H1 (cell line): ENCODE results near the gene ANXA4. TPM values are rescaled to one million over a fixed set of nuclear protein-coding genes. Genes with fewer than 3 reads are reported as not detected.
A peak's percentile ranks its signal among the peaks of the same experiment; 100 is the strongest.

ENCODE experiments used
- CTCF ChIA-PET: fragments of 300-600 bp; sonication (Branson Sonifier 250); formaldehyde crosslinking; loops from one replicate; lab custom pipeline; 2021; ENCODE audit not compliant: partially characterized antibody; lab: Charles Lee
- POLR2A ChIA-PET: fragments of 300-600 bp; sonication (Branson Sonifier 250); formaldehyde crosslinking; loops from one replicate; lab custom pipeline; 2021; ENCODE audit warnings: inconsistent platforms; ENCODE audit not compliant: partially characterized antibody; lab: Charles Lee
- DNase-seq, 2 experiments: peaks; one replicate each; pipeline versions ENCODE4 v3.0.0 to v3.0.0-alpha.2; 2010 to 2022; ENCODE audit warnings: low spot score in 2 of 2, low read depth in 1 of 2, mixed read lengths in 1 of 2
- FAIRE-seq: peaks from 2 replicates; lab custom pipeline; 2011; peaks lifted over from hg19 to GRCh38; lab: Jason Lieb, UNC
- H2AFZ ChIP-seq: 2 replicates; pipeline ENCODE4 v1.8.1; 2012; ENCODE audit warnings: low read length, inconsistent platforms
- H2AK5ac ChIP-seq: 2 replicates; pipeline ENCODE4 v1.6.1; 2013; ENCODE audit warnings: low read depth, low read length
- H2BK120ac ChIP-seq: replicated peaks from 2 replicates; pipeline ENCODE3; 2013; ENCODE audit warnings: low read depth, low read length, inconsistent platforms
- H2BK12ac ChIP-seq: 2 replicates; pipeline ENCODE4 v1.6.1; 2013; ENCODE audit warnings: low read depth, low read length
- H2BK15ac ChIP-seq: 2 replicates; pipeline ENCODE4 v1.6.1; 2013; ENCODE audit warnings: low read length
- H2BK20ac ChIP-seq: 2 replicates; pipeline ENCODE4 v1.6.1; 2013; ENCODE audit warnings: low read length
- H2BK5ac ChIP-seq: 2 replicates; pipeline ENCODE4 v1.6.1; 2013; ENCODE audit warnings: low read depth, low read length
- H3K14ac ChIP-seq: 2 replicates; pipeline ENCODE4 v1.6.1; 2013; ENCODE audit warnings: inconsistent platforms; ENCODE audit not compliant: insufficient read length
- H3K18ac ChIP-seq: 2 replicates; pipeline ENCODE4 v1.6.1; 2013; ENCODE audit warnings: low read length; ENCODE audit errors: extremely low read depth
- H3K23ac ChIP-seq: 2 replicates; pipeline ENCODE4 v1.6.1; 2013; ENCODE audit warnings: inconsistent platforms; ENCODE audit not compliant: insufficient read length
- H3K23me2 ChIP-seq: 2 replicates; pipeline ENCODE4 v1.6.1; 2013; ENCODE audit warnings: low read depth, low read length
- H3K27ac ChIP-seq: 2 replicates; pipeline ENCODE4 v1.6.1; 2011; ENCODE audit warnings: low read depth, low read length, inconsistent platforms
- H3K27me3 ChIP-seq, 4 experiments: replicated peaks in 1 of 4; 1 replicate in 1 of 4; 2 replicates in 3 of 4; pipeline versions ENCODE4 v1.6.1 to v1.8.1; 2011 to 2013; ENCODE audit warnings: low read length in 3 of 4, mild to moderate bottlenecking in 3 of 4, inconsistent platforms in 2 of 4, mixed read lengths in 2 of 4, moderate library complexity in 1 of 4; ENCODE audit not compliant: control insufficient read depth in 3 of 4, insufficient read depth in 3 of 4; ENCODE audit errors: extremely low read depth in 1 of 4
- H3K36me3 ChIP-seq, 4 experiments: 2 replicates each; pipeline versions ENCODE4 v1.6.1 to v1.8.1; 2011 to 2013; ENCODE audit warnings: mild to moderate bottlenecking in 4 of 4, low read length in 3 of 4, moderate library complexity in 2 of 4, control low read depth in 1 of 4, inconsistent platforms in 1 of 4; ENCODE audit not compliant: insufficient read depth in 4 of 4, control insufficient read depth in 2 of 4
- H3K4ac ChIP-seq: replicated peaks from 2 replicates; pipeline ENCODE3; 2013; ENCODE audit warnings: low read length, low read depth, mixed read lengths, inconsistent platforms; ENCODE audit not compliant: insufficient read length
- H3K4me1 ChIP-seq, 4 experiments: replicated peaks in 1 of 4; 1 replicate in 1 of 4; 2 replicates in 3 of 4; pipeline versions ENCODE4 v1.6.1 to v1.8.1; 2011 to 2013; ENCODE audit warnings: low read length in 3 of 4, inconsistent platforms in 2 of 4, mixed read lengths in 1 of 4; ENCODE audit not compliant: insufficient read depth in 4 of 4, control insufficient read depth in 3 of 4
- H3K4me2 ChIP-seq, 2 experiments: 2 replicates each; pipeline versions ENCODE4 v1.6.1 to v1.8.1; 2011 to 2013; ENCODE audit warnings: low read depth in 2 of 2, low read length in 2 of 2, control low read depth in 1 of 2, inconsistent platforms in 1 of 2, mild to moderate bottlenecking in 1 of 2; ENCODE audit not compliant: insufficient read depth in 1 of 2
- H3K4me3 ChIP-seq, 4 experiments: fragments of 200-600, 300-600 bp in 1 of 4; sonication (generic), shearing (Covaris generic), sonication (Bioruptor Twin) in 1 of 4; 2 replicates each; pipeline versions ENCODE4 v1.5.1 to v1.8.1; 2011 to 2016; ENCODE audit warnings: low read length in 4 of 4, low read depth in 3 of 4, control low read depth in 2 of 4, inconsistent platforms in 2 of 4, mild to moderate bottlenecking in 2 of 4, mixed read lengths in 1 of 4, moderate library complexity in 1 of 4; ENCODE audit not compliant: insufficient read depth in 2 of 4; ENCODE audit errors: extremely low read depth in 1 of 4
- H3K56ac ChIP-seq: replicated peaks from 2 replicates; pipeline ENCODE3; 2013; ENCODE audit warnings: low read depth, mild to moderate bottlenecking, mixed read lengths, low read length, inconsistent platforms; ENCODE audit not compliant: insufficient read length
- H3K79me1 ChIP-seq: 2 replicates; pipeline ENCODE4 v1.6.1; 2013; ENCODE audit warnings: low read depth, low read length, control low read depth
- H3K79me2 ChIP-seq, 2 experiments: 2 replicates each; pipeline versions ENCODE4 v1.6.1 to v1.8.1; 2012 to 2013; ENCODE audit warnings: low read length in 2 of 2, mild to moderate bottlenecking in 2 of 2, inconsistent platforms in 1 of 2; ENCODE audit not compliant: insufficient read depth in 2 of 2, control insufficient read depth in 1 of 2
- H3K9ac ChIP-seq, 4 experiments: replicated peaks in 1 of 4; 1 replicate in 1 of 4; 2 replicates in 3 of 4; pipeline versions ENCODE4 v1.6.1 to v1.8.1; 2011 to 2013; ENCODE audit warnings: low read depth in 3 of 4, low read length in 3 of 4, control low read depth in 2 of 4, mild to moderate bottlenecking in 2 of 4, moderate library complexity in 2 of 4, inconsistent platforms in 1 of 4; ENCODE audit errors: extremely low read depth in 1 of 4
- H3K9me3 ChIP-seq, 2 experiments: 2 replicates each; pipeline versions ENCODE4 v1.6.1 to v1.8.1; 2012 to 2013; ENCODE audit warnings: mild to moderate bottlenecking in 2 of 2, moderate library complexity in 2 of 2, control low read depth in 1 of 2, inconsistent platforms in 1 of 2, low read depth in 1 of 2, low read length in 1 of 2, mixed read lengths in 1 of 2; ENCODE audit not compliant: insufficient read depth in 2 of 2
- H4K20me1 ChIP-seq, 2 experiments: replicated peaks in 1 of 2; 2 replicates each; pipeline versions ENCODE3 to v1.8.1; 2011 to 2013; ENCODE audit warnings: inconsistent platforms in 2 of 2, low read length in 2 of 2, mild to moderate bottlenecking in 1 of 2; ENCODE audit not compliant: insufficient read depth in 2 of 2, control insufficient read depth in 1 of 2
- H4K5ac ChIP-seq: 2 replicates; pipeline ENCODE4 v1.6.1; 2013; ENCODE audit warnings: low read length, low read depth, mixed read lengths, inconsistent platforms; ENCODE audit not compliant: insufficient read length
- H4K8ac ChIP-seq: 2 replicates; pipeline ENCODE4 v1.8.0; 2013; ENCODE audit warnings: mild to moderate bottlenecking, moderate library complexity, low read length, inconsistent platforms; ENCODE audit not compliant: insufficient read depth; ENCODE audit errors: extremely low read depth
- H4K91ac ChIP-seq: replicated peaks from 2 replicates; pipeline ENCODE3; 2013; ENCODE audit warnings: low read length, mixed read lengths, inconsistent platforms; ENCODE audit not compliant: insufficient read length
- ASH2L ChIP-seq: fragments of 200-600, 300-600 bp; sonication (generic); IDR thresholded peaks from one replicate; pipeline ENCODE4 v1.7.1; 2017; ENCODE audit warnings: low read length
- HDAC2 ChIP-seq, 2 experiments: fragments of 300-600 bp in 1 of 2; sonication (generic) in 1 of 2; IDR thresholded peaks; 2 replicates each; pipeline ENCODE4 v1.6.1; 2011 to 2012; ENCODE audit warnings: low read depth in 2 of 2, low read length in 2 of 2, mild to moderate bottlenecking in 2 of 2, moderate library complexity in 2 of 2, borderline replicate concordance in 1 of 2, inconsistent platforms in 1 of 2
- PHF8 ChIP-seq: fragments of 200-600 bp; sonication (generic); conservative IDR thresholded peaks from 2 replicates; pipeline ENCODE4 v1.7.1; 2012; ENCODE audit warnings: low read depth, mild to moderate bottlenecking, inconsistent platforms, low read length, moderate library complexity
- POLR2AphosphoS5 ChIP-seq: IDR thresholded peaks from 2 replicates; pipeline ENCODE4 v1.6.1; 2011; ENCODE audit warnings: low read depth, low read length
- SIN3A ChIP-seq, 2 experiments: IDR thresholded peaks in 1 of 2; conservative IDR thresholded peaks in 1 of 2; 2 replicates each; pipeline ENCODE4 v1.6.1; 2011 to 2012; ENCODE audit warnings: low read length in 2 of 2, improper control_type of control experiment in 1 of 2, low read depth in 1 of 2, mild to moderate bottlenecking in 1 of 2
- SP1 ChIP-seq: IDR thresholded peaks from 2 replicates; pipeline ENCODE4 v1.6.1; 2011; ENCODE audit warnings: low read depth, low read length
- SP4 ChIP-seq: IDR thresholded peaks from 2 replicates; pipeline ENCODE4 v1.6.1; 2012; ENCODE audit warnings: low read length, inconsistent platforms
- TAF1 ChIP-seq: IDR thresholded peaks from 2 replicates; pipeline ENCODE4 v1.6.1; 2011; ENCODE audit warnings: mild to moderate bottlenecking, low read depth, low read length
- TCF12 ChIP-seq: IDR thresholded peaks from 2 replicates; pipeline ENCODE4 v1.6.1; 2011; ENCODE audit warnings: low read depth, mild to moderate bottlenecking, low read length
- WGBS, 2 experiments: shearing (Covaris generic) in 1 of 2; methylation state at CpG; one replicate each; pipeline versions ENCODE4 v1.1.6 to v1.1.7; 2013 to 2015; ENCODE audit warnings: low lambda C conversion rate in 2 of 2, mixed read lengths in 2 of 2, inconsistent platforms in 1 of 2, low coverage in 1 of 2, missing lambda C conversion rate in 1 of 2; ENCODE audit not compliant: insufficient replicate concordance in 2 of 2, insufficient coverage in 1 of 2, insufficient read length in 1 of 2; ENCODE audit errors: extremely low coverage in 1 of 2, missing lambda C conversion rate in 1 of 2; 5-methylcytosine and 5-hydroxymethylcytosine counted together
- polyA plus RNA-seq, 7 experiments: library from polyadenylated mRNA; depleted of rRNA in 3 of 7; stranded (reverse) in 5 of 7; unstranded in 2 of 7; fragments of >200 nt in 5 of 7; fragments of 200-250 nt in 2 of 7; gene quantifications; 1 replicate in 5 of 7; 2 replicates in 1 of 7; 4 replicates in 1 of 7; pipeline versions ENCODE4 v1.2.1 to v1.2.3, GENCODE V29; 2011 to 2013; ENCODE audit warnings: missing spikeins in 2 of 7, mixed read lengths in 2 of 7
- total RNA-seq: library from RNA; stranded (reverse); fragmentation: NEBNext Ultra II Directional; extraction: Animal tissue kit (Norgen Biotek cat#: 25700); gene quantifications from 2 replicates; pipeline ENCODE4 v1.2.1, GENCODE V29; 2021
- TF ChIP-seq, protein P1 (sequence below): IDR thresholded peaks from 2 replicates; pipeline ENCODE4 v1.6.1; 2012; ENCODE audit warnings: inconsistent platforms

The ANXA4 gene
- total and polyA plus RNA-seq, 2 of the 8 experiments (the other 6 are each of a cell fraction or from before 2014, with no cell fraction given), result 9.4 to 17.6 TPM

GRCh38 chr2:69829256-69830044 lies 87.5 kb downstream of the ANXA4 start, which contains the start of gene GMCL1:
TSS of gene GMCL1 (plus strand) at chr2:69829660. CDS start at chr2:69829893, 233 bp downstream.
- Histone ChIP-seq H3K14ac (no peak within 1 kb of the TSS), H2AFZ (peak within 1 kb of the TSS; percentile 93), H3K27ac (peak within 1 kb of the TSS; percentile 89), H4K8ac (peak within 1 kb of the TSS; percentile 93), H3K23ac (no peak within 1 kb of the TSS), H3K9me3 (no peaks in the 10 kb centered on the region), H2BK12ac (peak within 1 kb of the TSS; percentile 53; the same call in 1 of the 2 replicates), H3K79me1 (peaks cover 5% of the 10 kb centered on the region), H2BK15ac (0 out of 2 replicates have a peak within 1 kb of the TSS, but pooled peaks have one; percentile 12), H2BK120ac (no peak within 1 kb of the TSS), H3K4me1 (peaks cover 0 to 5% (median 4%) of the 10 kb centered on the region in 4 experiments; a peak in 3 of 7 replicates), H3K56ac (peak within 1 kb of the TSS; percentile 33), H4K5ac (peak within 1 kb of the TSS; percentile 65), H3K23me2 (peaks cover 5% of the 10 kb centered on the region), H2BK5ac (peak within 1 kb of the TSS; percentile 74), H4K91ac (peak within 1 kb of the TSS; percentile 62), H3K36me3 (peaks cover 0 to 3% (median 0%) of the 10 kb centered on the region in 4 experiments; a peak in 1 of 8 replicates), H3K79me2 (peaks cover 3 to 47% of the 10 kb centered on the region in 2 experiments; a peak in 3 of 4 replicates), H2AK5ac (no peak within 1 kb of the TSS), H3K4ac (peak within 1 kb of the TSS; percentile 88), H3K27me3 (no peaks in the 10 kb centered on the region), H3K4me2 (peak within 1 kb of the TSS; percentile 85 to 89), H3K9ac (peak within 1 kb of the TSS; percentile 75 to 86 (median 78)), H3K4me3 (peak within 1 kb of the TSS; percentile 70 to 77 (median 72)), H3K18ac (peak within 1 kb of the TSS; percentile 76), H2BK20ac (no peak within 1 kb of the TSS), H4K20me1 (no peaks in the 10 kb centered on the region)
- WGBS, 2 experiments, result 1% methylated on average over 74 of the region's 74 CpGs; no CpG with 5 or more reads in 1 of the 2 experiments
- FAIRE-seq, result no peak
- ChIA-PET POLR2A (interaction anchor here (0.9 to 1.5 kb wide), 7 partner anchors 12 to 392 kb away, joined by 3 to 5 read pairs (median 3); partner anchors contain the start of genes ANXA4, MXD1 and NFU1), CTCF (interaction anchor here (0.5 to 2.3 kb wide), 2 partner anchors 104 to 118 kb away, joined by 3 to 13 read pairs; no protein-coding TSS in a partner anchor)
- peak; percentile 96 to 99 for DNase-seq
- TF ChIP-seq POLR2AphosphoS5 (peak; percentile 94), SP1 (peak; percentile 59; the same call in 1 of the 2 replicates), PHF8 (peak; percentile 74), SP4 (peak; percentile 69; the same call in 1 of the 2 replicates), ASH2L (peak; percentile 69), SIN3A (conservative IDR thresholded peaks at IDR 0.05 in 1 of 2, IDR thresholded peaks at IDR 0.05 in 1 of 2; ENCODE audit: low read depth in 1 of 2, low read length in 2 of 2) (peak in 1 of 2 experiments; percentile 54; a peak in 1 of 4 replicates), TAF1 (peak; percentile 85), TCF12 (no peak), HDAC2 (IDR thresholded peaks at IDR 0.05; ENCODE audit: borderline replicate concordance in 1 of 2, low read depth in 2 of 2, low read length in 2 of 2) (0 out of 4 replicates have a peak, but pooled peaks of 1 of the 2 experiments have one; percentile 34)
- TF ChIP-seq, protein P1, sequence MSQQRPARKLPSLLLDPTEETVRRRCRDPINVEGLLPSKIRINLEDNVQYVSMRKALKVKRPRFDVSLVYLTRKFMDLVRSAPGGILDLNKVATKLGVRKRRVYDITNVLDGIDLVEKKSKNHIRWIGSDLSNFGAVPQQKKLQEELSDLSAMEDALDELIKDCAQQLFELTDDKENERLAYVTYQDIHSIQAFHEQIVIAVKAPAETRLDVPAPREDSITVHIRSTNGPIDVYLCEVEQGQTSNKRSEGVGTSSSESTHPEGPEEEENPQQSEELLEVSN, result peak; percentile 98
